HCT116 (cell line): ENCODE data around the gene TYMS.

Experiments
- CTCF ChIP-seq, 3 experiments: fragments of 200-600 bp in 1 of 3; sonication (generic) in 1 of 3; IDR thresholded peaks in 2 of 3; conservative IDR thresholded peaks in 1 of 3; 2 replicates each; pipeline ENCODE4 v1.5.1; 2012 to 2017; ENCODE audit warnings: low read depth in 2 of 3, low read length in 2 of 3, antibody characterized with exemption in 1 of 3, borderline replicate concordance in 1 of 3, control low read depth in 1 of 3, mild to moderate bottlenecking in 1 of 3, mixed read lengths in 1 of 3, mixed run types in 1 of 3, moderate library complexity in 1 of 3; ENCODE audit not compliant: insufficient read depth in 1 of 3
- EZH2 ChIP-seq: fragments of 200-600 bp; sonication (generic); IDR thresholded peaks from 2 replicates; pipeline ENCODE4 v1.6.1; 2017; ENCODE audit warnings: antibody characterized with exemption, mixed run types
- FOSL1 ChIP-seq: IDR thresholded peaks from 2 replicates; pipeline ENCODE4 v1.6.1; 2012; ENCODE audit warnings: low read depth

- no peak for TF ChIP-seq CTCF (IDR thresholded peaks at IDR 0.05 in 2 of 3, conservative IDR thresholded peaks at IDR 0.05 in 1 of 3; ENCODE audit: borderline replicate concordance in 1 of 3, insufficient read depth in 1 of 3, low read depth in 2 of 3, low read length in 2 of 3)
- TF ChIP-seq FOSL1 = no peak
- TF ChIP-seq EZH2 = no peak
Observed at GRCh38 chr18:631560-631959, 25.9 kb upstream of the TYMS start.
